Activated CD4-positive, alpha-beta T cell treated with anti-CD3 and anti-CD28 coated beads, Interleukin-2, Interleukin-4, amounts not matched to agents 100 ng/mL and 50 ng/mL, durations not matched to agents 16 hours and 8 hours (primary cell): ENCODE measurements around the gene DSC1.

Experiments used
- DNase-seq: peaks from one replicate; pipeline ENCODE4 v3.0.0-alpha.2; 2020; ENCODE audit warnings: low spot score

DSC1 gene

DNA sequence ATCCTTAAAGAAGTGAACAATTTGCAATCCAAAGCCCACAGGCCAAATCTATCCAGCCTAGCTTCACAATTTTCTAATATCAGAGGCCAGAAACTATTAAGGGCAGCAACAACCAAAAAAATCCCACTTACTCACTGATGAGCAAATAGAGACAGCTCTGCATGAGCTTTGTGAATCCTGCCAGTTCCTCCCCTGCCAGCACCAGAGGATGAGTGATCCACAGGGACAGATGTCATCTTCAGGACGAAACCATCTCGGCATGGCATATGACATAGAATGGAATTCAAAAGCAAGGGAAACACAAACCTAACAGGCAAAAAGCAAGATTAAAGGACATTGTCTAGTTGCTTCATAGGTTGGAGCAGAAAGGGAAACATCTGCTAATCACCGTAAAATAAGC, 58.2 kb downstream of the DSC1 start:
- no peak for DNase-seq

DNA sequence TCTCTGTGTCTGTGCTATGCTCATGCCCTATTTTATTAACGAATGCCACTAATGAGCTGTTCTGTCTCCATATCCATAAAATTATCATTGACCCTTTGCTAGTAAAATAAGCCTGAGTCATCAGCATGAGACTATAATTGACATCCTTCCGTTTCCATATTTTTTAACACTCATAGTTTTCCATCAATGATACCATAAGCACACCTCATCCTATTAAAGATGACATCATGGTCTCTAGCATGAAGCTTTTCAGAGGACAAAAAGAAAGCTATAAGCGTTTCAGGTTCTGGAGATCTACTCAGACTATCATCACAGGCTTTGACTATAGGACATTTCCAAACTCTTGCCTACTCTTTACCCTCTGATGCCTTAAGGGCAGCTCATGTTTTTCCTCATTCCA, 59.2 kb downstream of the DSC1 start:
- no peak for DNase-seq

DNA sequence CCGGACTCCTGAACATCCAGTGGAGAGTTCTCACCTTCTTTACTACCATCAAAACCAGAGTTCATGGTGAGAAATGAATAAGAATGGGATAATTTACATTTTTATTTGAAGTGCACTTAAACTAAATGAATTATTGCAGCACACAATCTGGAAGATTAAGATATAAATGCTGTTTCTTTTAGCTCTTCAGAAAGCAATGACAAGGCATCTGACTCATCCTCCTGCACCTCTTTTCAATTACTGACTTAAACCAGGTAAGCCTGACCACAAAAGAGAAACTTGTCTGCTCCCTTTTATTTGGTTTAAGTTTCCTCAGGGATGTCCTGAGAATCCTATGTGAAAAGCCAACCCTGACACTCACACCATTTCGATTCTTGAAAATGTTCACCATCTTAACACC, 59.7 kb downstream of the DSC1 start:
- no peak for DNase-seq

DNA sequence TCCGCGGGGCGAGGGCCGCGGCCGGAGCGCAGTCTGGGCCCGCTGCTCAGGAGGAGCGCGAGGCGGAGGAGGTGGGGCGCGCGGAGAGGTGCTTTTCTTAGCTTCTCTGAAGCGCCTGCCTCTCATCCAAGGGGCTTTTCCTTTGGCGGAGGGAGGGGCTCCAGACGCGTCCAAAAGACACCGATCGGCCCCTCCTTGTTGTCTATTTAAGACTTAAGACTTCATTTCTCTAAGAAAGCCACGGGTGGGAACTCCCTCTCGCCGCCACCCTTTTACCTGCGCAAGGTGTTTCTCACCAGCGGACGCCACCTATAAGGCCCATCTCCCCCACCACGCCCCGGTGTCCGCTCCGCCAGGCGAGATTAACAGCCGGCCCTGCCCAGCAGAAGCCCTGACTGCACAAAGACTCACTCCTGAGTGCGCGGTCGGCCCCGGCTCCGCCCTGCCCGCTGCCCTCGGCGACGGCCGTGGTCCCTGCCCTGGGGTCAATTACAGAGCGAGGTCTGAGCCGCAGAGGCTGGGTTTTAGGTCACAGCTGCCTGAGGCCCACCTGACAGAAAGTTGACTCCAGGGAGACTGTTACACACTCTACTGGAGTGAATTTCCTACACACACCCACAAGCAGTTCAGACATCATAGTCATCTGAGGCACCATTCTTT, 60.5 kb downstream of the DSC1 start, which contains the start of gene DSC2:
Gene DSC2 (minus strand): TSS at position 397 of the 660 bp plus-strand sequence. CDS start 450 bp downstream, outside the sequence.
- no peak for DNase-seq

DNA sequence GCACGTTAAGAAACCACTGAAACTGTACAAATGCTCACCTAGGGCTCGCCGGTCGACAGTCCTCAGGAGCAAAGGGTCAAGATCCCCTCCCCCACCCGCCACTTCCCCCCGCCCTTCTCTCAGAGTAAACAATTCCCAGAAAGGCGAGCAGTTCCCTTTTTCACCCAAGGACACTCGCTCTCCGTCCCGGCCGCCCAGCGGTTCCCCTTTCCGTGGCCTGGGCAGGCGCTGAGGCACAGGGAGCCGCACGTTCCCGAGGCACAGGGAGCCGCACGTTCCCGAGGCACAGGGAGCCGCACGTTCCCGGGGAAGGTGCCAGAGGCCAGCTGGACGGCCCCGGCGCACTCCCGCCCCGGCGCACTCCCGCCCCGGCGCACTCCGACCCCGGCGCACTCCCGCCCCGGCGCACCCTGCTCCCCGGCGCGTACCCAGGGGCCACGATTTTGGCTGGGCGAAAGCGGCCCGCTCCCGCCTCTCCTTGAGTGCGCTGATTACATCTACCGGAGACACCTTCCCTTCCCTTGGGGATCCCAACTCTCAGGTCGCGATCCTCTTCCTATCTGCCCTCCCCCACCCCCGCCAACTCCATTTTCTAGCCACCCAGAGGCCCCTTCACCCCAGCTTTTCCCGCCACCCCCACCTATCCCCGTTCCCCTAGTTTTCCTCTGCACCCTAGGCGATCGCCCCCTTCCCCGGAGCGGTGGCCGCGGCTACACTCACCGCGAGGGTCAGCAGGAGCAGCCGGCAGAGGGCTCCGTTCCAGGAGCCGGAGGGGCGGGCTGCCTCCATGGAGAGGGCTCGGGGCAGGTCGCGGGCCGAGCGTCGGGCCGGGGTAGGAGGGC, 61.3 kb downstream of the DSC1 start:
- no peak for DNase-seq

DNA sequence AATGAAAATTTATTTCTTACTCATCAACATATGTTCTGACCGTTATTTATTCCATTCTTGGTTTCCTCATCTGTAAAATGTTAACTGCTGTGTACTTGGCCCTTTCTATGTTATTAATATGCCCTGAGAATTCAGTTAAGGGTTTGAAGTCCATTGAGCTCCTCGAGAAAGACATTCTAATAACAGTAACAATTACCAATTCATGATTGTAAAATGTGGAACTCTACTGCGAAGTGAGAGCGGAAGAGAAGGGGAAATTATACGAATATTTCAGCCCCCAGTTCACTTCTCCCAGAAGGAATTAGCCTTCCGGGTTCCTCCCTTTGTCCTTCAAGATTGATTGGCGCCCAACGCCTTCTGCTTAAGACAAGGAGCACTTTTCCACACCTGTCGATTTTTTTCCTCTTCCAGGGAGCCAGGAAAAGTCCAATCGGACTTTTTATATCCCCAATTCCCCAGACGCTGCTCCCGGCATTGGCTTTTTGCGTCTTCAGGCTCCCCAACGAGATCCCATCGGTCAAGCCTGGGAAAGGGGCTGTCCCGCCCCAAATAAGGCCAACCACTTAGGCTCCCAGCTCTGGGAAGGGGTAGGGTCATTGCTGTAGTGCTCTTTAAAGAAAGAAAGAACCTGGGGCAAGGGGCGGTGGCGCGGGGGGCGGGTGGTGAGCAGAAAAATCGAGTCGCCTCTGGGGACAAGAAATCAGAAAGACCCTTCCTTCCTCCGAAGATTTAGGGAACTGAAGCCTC, 62.0 kb downstream of the DSC1 start:
- no peak for DNase-seq

DNA sequence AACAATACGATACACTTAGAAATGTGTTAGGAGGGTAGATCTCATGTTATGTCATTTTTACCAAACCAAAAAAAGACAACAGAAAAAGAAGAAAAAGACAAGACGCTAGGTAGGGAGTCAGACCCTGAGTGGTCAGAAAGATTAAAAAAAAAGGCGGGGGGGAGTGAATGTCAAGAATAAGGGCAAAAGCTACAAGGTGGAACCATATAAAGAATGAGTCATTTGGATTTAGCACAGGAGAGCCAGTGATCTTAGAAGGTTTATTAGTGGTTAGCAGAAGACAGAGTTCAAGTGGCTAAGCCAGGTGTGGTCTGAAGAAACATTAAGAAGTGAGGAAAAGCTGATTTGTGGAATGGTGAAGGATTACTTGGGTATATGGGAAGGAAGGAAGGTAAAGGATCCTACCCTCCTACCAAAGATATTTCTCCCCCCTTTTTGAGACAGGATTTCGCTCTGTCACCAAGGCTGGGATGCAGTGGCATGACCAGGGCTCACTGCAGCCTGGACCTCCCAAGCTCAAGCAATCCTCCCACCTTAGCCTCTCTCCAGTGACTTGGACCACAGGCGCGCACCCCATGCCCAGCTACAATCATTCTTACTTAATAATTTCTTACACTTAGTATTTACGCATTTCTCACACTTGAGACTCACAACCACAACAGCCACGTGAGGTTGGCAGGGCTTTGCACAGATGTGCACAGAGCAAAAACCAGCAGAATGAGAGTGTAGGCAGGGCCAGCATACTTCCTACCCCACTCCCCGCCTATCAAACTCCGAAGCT, 63.0 kb downstream of the DSC1 start:
- no peak for DNase-seq

DNA sequence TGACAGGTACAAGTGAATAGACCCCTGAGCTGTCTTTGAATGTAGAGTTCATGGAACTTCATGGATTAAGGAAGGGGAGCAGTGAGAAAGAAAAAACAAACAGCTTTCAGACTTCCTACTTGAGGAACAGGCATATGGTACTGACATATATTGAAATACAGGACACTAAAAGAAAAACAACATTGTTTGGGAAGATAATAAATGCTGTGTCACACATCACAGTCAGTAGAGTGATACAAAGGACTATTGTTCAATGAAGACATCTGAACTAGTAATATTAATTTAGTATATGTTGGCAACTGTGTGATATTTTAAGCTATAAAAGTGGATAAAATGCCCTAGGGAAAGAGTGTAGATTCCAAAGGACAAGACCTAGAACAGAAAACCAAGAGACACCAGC, 63.8 kb downstream of the DSC1 start:
- DNase-seq = no peak

DNA sequence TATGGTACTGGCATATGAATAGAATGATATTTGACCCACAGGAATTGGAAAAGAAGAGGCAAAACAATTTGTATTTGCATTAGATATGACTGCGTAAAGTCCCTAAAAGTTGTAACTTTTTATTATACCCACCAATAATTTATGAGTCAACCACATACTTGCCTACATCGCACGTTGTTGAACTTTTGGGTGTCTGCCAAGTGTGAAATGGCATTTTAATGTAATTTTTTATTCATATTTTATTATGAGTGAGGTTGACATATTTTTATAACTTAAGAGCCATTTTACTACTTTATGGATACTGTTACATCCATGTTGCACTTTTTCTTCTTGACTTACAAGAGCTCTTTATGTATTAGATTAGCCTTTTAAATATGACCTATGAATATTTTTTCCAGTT, 65.0 kb downstream of the DSC1 start:
- DNase-seq = no peak

DNA sequence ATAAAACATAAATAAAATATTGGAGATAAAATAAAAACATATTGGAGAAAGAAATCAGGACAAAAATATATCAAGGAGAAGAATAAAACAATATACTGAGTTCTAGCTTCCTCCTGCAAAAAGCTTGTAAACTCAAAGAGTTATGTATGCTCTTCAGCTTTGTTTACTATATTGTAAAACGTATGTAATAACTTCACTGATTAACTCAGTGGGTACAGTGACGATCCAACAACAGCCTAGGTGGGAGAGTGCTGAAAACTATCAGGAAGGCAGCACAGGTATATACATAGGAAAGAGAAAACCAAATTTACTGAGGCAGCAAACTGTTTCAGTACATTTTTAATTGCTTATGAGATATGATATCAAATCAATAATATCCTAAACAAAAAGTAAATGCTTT, 68.8 kb downstream of the DSC1 start:
- no peak for DNase-seq

DNA sequence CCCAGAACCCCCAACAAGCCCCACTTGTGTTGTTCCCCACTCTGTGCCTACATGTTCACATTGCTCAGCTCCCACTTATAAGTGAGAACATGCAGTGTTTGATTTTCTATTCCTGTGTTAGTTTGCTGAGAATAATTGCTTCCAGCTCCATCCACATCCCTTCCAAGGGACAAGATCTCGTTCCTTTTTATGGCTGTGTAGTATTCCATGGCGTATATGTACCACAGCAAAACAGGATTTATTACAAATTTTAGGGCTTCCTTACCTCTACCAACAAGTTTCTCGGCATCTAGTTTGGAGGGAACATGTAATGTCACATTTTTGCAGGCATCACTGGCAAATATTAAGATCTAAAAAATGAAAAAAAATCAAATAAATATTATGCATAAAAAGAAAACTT, 69.4 kb downstream of the DSC1 start:
- DNase-seq = no peak

DNA sequence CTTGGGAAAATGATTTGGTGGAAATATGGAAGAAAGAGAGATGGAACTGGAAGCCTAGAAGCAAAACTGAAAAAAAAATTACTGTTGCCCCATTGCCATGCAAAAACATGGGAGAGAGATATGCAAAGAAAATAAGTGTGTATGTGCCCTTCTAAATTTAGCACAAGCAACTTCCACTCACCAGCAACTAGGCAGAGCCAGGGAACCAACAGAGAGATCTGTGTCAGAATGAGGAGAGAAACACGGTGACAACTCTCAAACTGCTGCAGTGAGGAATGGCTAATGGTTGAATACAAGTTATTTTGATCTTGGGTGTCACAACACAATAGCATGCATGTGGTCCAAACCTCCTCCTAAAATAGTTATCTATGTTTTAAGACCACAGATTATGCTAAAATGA, 71.3 kb downstream of the DSC1 start:
- no peak for DNase-seq

DNA sequence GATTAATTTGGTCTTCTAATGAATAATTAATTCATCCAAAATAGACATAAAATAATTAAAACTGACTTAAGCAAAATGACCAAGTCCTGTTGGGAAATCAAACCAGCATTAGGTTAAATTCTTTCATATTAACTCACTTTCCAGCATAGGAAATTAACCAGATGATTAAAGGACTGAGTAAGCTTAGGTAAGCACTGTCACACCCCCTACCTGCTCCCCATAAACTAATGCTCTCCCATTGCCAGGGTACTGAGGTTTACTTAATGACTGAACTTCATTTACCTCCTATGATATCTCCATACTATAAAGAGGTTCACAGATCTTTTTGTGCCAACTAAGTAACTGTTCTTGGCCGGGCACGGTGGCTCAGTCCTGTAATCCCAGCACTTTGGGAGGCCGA, 74.1 kb downstream of the DSC1 start:
- DNase-seq = no peak

DNA sequence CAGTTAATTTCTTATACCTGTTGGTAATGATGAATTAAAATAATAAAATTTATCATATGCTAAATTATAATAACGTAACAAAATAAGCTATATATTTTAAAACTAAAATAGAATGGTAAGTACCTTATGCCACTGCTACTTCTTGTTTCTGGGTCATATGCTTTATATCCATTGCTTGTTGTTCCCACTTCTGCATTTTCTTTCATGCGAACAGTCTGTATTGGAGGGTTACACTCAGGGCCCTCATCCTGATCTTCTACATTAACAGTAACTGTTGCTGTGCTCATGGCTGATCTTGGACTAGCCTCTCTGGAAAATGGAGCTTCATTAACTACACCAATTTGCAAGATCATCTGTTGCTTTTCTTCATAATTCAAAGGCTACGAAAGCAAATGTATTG, 82.7 kb downstream of the DSC1 start:
- DNase-seq = no peak
